Measurements from ENCODE around the gene LRRC23. TPM values are rescaled to one million over a fixed set of nuclear protein-coding genes. Genes with fewer than 3 reads are reported as not detected.
A peak's percentile ranks its signal among the peaks of the same experiment; 100 is the strongest.
"Not testable (repeated sequence)": the region's sequence is repeated elsewhere in the genome, so short reads cannot be mapped to it uniquely, and the experiment has no call there.

LRRC23 gene
- total RNA-seq, result 13.4 TPM

GRCh38 chr12:6904280-6905276 lies at the start of gene LRRC23:
LRRC23 (plus strand) TSS chr12:6904822; CDS start chr12:6905634, 812 bp downstream.
- intact Hi-C loops (cut with DNase I), result no loop called here
- DNase-seq (ENCODE audit: low spot score), result peak; percentile 99
- peak; percentile 98 for ATAC-seq

- DNase-seq (ENCODE audit: low spot score) (no peak), ATAC-seq (no peak)
- intact Hi-C loops (cut with DNase I), result no loop called here
Measured at GRCh38 chr12:6855322-6855721, 49.3 kb upstream of the LRRC23 start.

- DNase-seq (ENCODE audit: low spot score) (no peak), ATAC-seq (no peak)
- intact Hi-C loops (cut with DNase I), result loop anchor here (1.0 kb wide), 1 partner anchor 41 kb away; no protein-coding TSS in a partner anchor
Measured at GRCh38 chr12:6858799-6859198, 45.8 kb upstream of the LRRC23 start.

GRCh38 chr12:6860116-6860515 lies 44.5 kb upstream of the LRRC23 start:
- intact Hi-C loops (cut with DNase I), result no loop called here
- ATAC-seq, result no peak

GRCh38 chr12:6860942-6861341 lies 43.7 kb upstream of the LRRC23 start:
- intact Hi-C loops (cut with DNase I), result no loop called here
- ATAC-seq (no peak), DNase-seq (ENCODE audit: low spot score) (no peak)

More at GRCh38 chr12:6860116-6860515, 44.5 kb upstream of the LRRC23 start:
- DNase-seq (ENCODE audit: low spot score), result no peak

GRCh38 chr12:6861391-6861790 lies 43.2 kb upstream of the LRRC23 start:
- DNase-seq (ENCODE audit: low spot score) (no peak), ATAC-seq (no peak)
- intact Hi-C loops (cut with DNase I), result no loop called here

GRCh38 chr12:6863033-6863432 lies 41.6 kb upstream of the LRRC23 start:
- ATAC-seq, result no peak
- intact Hi-C loops (cut with DNase I), result no loop called here
- no peak for DNase-seq (ENCODE audit: low spot score)

- intact Hi-C loops (cut with DNase I), result no loop called here
- ATAC-seq, result no peak
- DNase-seq (ENCODE audit: low spot score), result no peak
Measured at GRCh38 chr12:6863586-6864321, 40.9 kb upstream of the LRRC23 start.

GRCh38 chr12:6865307-6865706 lies 39.3 kb upstream of the LRRC23 start:
- DNase-seq (ENCODE audit: low spot score); intact Hi-C loops (cut with DNase I); ATAC-seq: not testable (repeated sequence)

GRCh38 chr12:6866163-6866919 lies 38.3 kb upstream of the LRRC23 start:
- ATAC-seq (no peak), DNase-seq (ENCODE audit: low spot score) (no peak)
- intact Hi-C loops (cut with DNase I), result no loop called here

- DNase-seq (ENCODE audit: low spot score) (peak; percentile 93), ATAC-seq (peak; percentile 29)
- intact Hi-C loops (cut with DNase I), result no loop called here
Measured at GRCh38 chr12:6866920-6867412, 37.7 kb upstream of the LRRC23 start.

- DNase-seq (ENCODE audit: low spot score), result peak; percentile 82
- intact Hi-C loops (cut with DNase I), result no loop called here
- peak; percentile 86 for ATAC-seq
Measured at GRCh38 chr12:6867413-6868210, 37.0 kb upstream of the LRRC23 start, which contains the start of gene TPI1. TPI1 (plus strand) TSS chr12:6867531; CDS start chr12:6867567, 36 bp downstream.

- DNase-seq (ENCODE audit: low spot score), result no peak
Measured at GRCh38 chr12:6868211-6869048, 36.2 kb upstream of the LRRC23 start.

GRCh38 chr12:6869049-6870021 lies 35.3 kb upstream of the LRRC23 start:
- intact Hi-C loops (cut with DNase I), result no loop called here
- DNase-seq (ENCODE audit: low spot score) (peak; percentile 90), ATAC-seq (no peak)

More at GRCh38 chr12:6868211-6869048, 36.2 kb upstream of the LRRC23 start:
- intact Hi-C loops (cut with DNase I), result no loop called here
- ATAC-seq, result no peak

- ATAC-seq; intact Hi-C loops (cut with DNase I); DNase-seq (ENCODE audit: low spot score): not testable (repeated sequence)
Measured at GRCh38 chr12:6870304-6870703, 34.3 kb upstream of the LRRC23 start.
